ENCODE data around the gene ARSB. TPM values are rescaled to one million over a fixed set of nuclear protein-coding genes. Genes with fewer than 3 reads are reported as not detected.

The ARSB gene
- total RNA-seq, 1 experiment from 2014 or later: 18.1 TPM

DNA sequence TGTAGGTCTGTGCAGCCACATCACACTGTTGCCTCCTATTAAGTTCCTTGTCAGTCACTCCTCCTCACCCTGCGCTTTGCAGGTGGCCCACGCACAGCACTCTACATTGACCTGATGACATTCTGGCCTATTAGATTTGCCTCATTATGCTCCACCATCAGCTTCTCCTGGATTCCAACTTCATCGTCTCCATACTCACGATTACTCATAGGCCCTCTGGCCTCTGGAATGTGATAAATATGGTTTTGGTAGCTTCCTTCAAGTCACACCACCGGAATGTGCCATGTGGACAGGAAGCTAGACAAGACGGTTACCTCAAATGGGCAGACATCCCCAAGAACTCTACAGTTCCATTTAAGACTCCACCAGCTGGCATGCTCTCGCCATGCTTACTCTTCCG, 178.6 kb downstream of the ARSB start:
- no peaks in the 10 kb centered on the region for H3K27me3 ChIP-seq (ENCODE audit: control insufficient read depth, insufficient read depth, low read length)
- BruUV-seq (replicated peaks): no TSS peak
- TF ChIP-seq TCF7L2 (IDR thresholded peaks at IDR 0.05; ENCODE audit: low read depth, low read length) (no peak), POLR2AphosphoS5 (IDR thresholded peaks at IDR 0.05; ENCODE audit: low read depth, low read length) (no peak), SIN3A (IDR thresholded peaks at IDR 0.05; ENCODE audit: borderline replicate concordance, insufficient read depth, low read depth, low read length) (no peak)
- TF ChIP-seq, protein P1, sequence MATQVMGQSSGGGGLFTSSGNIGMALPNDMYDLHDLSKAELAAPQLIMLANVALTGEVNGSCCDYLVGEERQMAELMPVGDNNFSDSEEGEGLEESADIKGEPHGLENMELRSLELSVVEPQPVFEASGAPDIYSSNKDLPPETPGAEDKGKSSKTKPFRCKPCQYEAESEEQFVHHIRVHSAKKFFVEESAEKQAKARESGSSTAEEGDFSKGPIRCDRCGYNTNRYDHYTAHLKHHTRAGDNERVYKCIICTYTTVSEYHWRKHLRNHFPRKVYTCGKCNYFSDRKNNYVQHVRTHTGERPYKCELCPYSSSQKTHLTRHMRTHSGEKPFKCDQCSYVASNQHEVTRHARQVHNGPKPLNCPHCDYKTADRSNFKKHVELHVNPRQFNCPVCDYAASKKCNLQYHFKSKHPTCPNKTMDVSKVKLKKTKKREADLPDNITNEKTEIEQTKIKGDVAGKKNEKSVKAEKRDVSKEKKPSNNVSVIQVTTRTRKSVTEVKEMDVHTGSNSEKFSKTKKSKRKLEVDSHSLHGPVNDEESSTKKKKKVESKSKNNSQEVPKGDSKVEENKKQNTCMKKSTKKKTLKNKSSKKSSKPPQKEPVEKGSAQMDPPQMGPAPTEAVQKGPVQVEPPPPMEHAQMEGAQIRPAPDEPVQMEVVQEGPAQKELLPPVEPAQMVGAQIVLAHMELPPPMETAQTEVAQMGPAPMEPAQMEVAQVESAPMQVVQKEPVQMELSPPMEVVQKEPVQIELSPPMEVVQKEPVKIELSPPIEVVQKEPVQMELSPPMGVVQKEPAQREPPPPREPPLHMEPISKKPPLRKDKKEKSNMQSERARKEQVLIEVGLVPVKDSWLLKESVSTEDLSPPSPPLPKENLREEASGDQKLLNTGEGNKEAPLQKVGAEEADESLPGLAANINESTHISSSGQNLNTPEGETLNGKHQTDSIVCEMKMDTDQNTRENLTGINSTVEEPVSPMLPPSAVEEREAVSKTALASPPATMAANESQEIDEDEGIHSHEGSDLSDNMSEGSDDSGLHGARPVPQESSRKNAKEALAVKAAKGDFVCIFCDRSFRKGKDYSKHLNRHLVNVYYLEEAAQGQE (IDR thresholded peaks at IDR 0.05; ENCODE audit: insufficient read depth in 1 of 2, low read depth in 2 of 2, low read length in 1 of 2): no peak
- TF ChIP-seq, protein P2, sequence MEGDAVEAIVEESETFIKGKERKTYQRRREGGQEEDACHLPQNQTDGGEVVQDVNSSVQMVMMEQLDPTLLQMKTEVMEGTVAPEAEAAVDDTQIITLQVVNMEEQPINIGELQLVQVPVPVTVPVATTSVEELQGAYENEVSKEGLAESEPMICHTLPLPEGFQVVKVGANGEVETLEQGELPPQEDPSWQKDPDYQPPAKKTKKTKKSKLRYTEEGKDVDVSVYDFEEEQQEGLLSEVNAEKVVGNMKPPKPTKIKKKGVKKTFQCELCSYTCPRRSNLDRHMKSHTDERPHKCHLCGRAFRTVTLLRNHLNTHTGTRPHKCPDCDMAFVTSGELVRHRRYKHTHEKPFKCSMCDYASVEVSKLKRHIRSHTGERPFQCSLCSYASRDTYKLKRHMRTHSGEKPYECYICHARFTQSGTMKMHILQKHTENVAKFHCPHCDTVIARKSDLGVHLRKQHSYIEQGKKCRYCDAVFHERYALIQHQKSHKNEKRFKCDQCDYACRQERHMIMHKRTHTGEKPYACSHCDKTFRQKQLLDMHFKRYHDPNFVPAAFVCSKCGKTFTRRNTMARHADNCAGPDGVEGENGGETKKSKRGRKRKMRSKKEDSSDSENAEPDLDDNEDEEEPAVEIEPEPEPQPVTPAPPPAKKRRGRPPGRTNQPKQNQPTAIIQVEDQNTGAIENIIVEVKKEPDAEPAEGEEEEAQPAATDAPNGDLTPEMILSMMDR (IDR thresholded peaks at IDR 0.05): no peak
- POLR2A ChIA-PET: no interaction called here
- no peak overlapping the region for H3K27ac ChIP-seq (ENCODE audit: low read length)
- no peaks in the 10 kb centered on the region for H3K4me1 ChIP-seq (ENCODE audit: control insufficient read depth, insufficient read depth, low read length)
- H3K4me3 ChIP-seq (ENCODE audit: low read depth in 2 of 2, low read length in 2 of 2): no peak overlapping the region
- no peaks in the 10 kb centered on the region for H3K9me3 ChIP-seq (ENCODE audit: control insufficient read depth, insufficient read depth, low read depth, low read length)
- CTCF ChIA-PET: no interaction called here
- intact Hi-C loops (cut with micrococcal nuclease; ENCODE audit: unreplicated experiment) (no loop called here), in situ Hi-C loops (cut with HindIII; ENCODE audit: low pct_unique_long_range_greater_than_20kb, low sequenced_read_pairs) (no loop called here)
- DNase-seq (ENCODE audit: low read depth, low spot score): no peak
- ATAC-seq: no peak
- H3K36me3 ChIP-seq (ENCODE audit: control insufficient read depth, insufficient read depth, low read length): no peaks in the 10 kb centered on the region

DNA sequence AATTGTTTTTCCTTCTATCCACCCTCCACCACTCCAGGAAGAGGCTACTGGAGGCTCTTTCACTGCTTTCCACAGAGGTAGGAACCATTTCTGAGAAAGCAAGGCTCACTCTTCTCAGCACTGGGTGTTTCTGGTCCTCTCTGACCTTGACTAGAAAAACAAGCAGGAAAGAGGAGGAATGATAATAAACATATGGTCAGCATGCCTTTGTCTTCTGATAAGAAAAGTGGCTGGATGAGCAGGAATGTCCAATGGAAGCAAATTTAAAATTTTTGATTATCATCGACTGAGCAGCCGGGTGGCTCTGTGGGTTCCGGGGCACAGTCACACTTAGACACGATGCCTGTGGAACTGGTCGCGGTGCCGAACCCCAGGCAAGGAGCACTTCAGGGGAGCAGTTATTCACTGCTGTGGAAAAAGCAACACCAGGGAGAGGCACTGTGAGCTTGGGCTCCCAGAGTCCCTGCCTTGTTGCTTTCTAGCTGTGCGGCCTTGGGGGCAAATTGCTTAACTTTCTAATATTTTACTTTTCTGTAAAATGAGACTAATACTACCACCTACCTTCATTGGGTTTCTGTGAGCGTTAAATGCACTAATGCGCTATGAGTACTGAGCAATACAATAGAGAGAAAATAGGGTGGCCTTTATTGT, 179.5 kb downstream of the ARSB start:
- H3K9me3 ChIP-seq (ENCODE audit: control insufficient read depth, insufficient read depth, low read depth, low read length): no peaks in the 10 kb centered on the region
- no peak overlapping the region for H3K27ac ChIP-seq (ENCODE audit: low read length)
- no peaks in the 10 kb centered on the region for H3K4me1 ChIP-seq (ENCODE audit: control insufficient read depth, insufficient read depth, low read length)
- BruUV-seq (replicated peaks): no TSS peak
- H3K27me3 ChIP-seq (ENCODE audit: control insufficient read depth, insufficient read depth, low read length): no peaks in the 10 kb centered on the region
- in situ Hi-C loops (cut with HindIII; ENCODE audit: low pct_unique_long_range_greater_than_20kb, low sequenced_read_pairs) (no loop called here), intact Hi-C loops (cut with micrococcal nuclease; ENCODE audit: unreplicated experiment) (no loop called here)
- CTCF ChIA-PET: no interaction called here
- H3K36me3 ChIP-seq (ENCODE audit: control insufficient read depth, insufficient read depth, low read length): no peaks in the 10 kb centered on the region
- DNase-seq (ENCODE audit: low read depth, low spot score) (no peak), ATAC-seq (no peak)
- no peak overlapping the region for H3K4me3 ChIP-seq (ENCODE audit: low read depth in 2 of 2, low read length in 2 of 2)
- POLR2A ChIA-PET: no interaction called here
- TF ChIP-seq TCF7L2 (IDR thresholded peaks at IDR 0.05; ENCODE audit: low read depth, low read length): no peak
- no peak for TF ChIP-seq POLR2AphosphoS5 (IDR thresholded peaks at IDR 0.05; ENCODE audit: low read depth, low read length)
- no peak for TF ChIP-seq SIN3A (IDR thresholded peaks at IDR 0.05; ENCODE audit: borderline replicate concordance, insufficient read depth, low read depth, low read length)
- TF ChIP-seq, protein P1 (IDR thresholded peaks at IDR 0.05; ENCODE audit: insufficient read depth in 1 of 2, low read depth in 2 of 2, low read length in 1 of 2): no peak
- TF ChIP-seq, protein P2 (IDR thresholded peaks at IDR 0.05): no peak
